HEK293T (cell line): ENCODE data around the gene RBKS.

Experiments
- BHLHE40 ChIP-seq: fragments of 450-650 bp; IDR thresholded peaks from 2 replicates; pipeline ENCODE4 v1.6.1; 2016; ENCODE audit warnings: mild to moderate bottlenecking, moderate library complexity, borderline replicate concordance
- CTBP1 ChIP-seq: fragments of 450-650 bp; IDR thresholded peaks from 2 replicates; pipeline ENCODE4 v1.6.1; 2016; ENCODE audit warnings: borderline replicate concordance
- FOXK2 ChIP-seq: fragments of 450-650 bp; IDR thresholded peaks from 2 replicates; pipeline ENCODE4 v1.6.1; 2016; ENCODE audit warnings: mild to moderate bottlenecking
- FOXM1 ChIP-seq: fragments of 450-650 bp; IDR thresholded peaks from 2 replicates; pipeline ENCODE4 v1.6.1; 2017; ENCODE audit warnings: mild to moderate bottlenecking, borderline replicate concordance
- HDGF ChIP-seq: fragments of 450-650 bp; IDR thresholded peaks from 2 replicates; pipeline ENCODE4 v1.6.1; 2017; ENCODE audit warnings: antibody characterized with exemption, borderline replicate concordance
- LEF1 ChIP-seq: fragments of 450-650 bp; IDR thresholded peaks from 2 replicates; pipeline ENCODE4 v1.6.1; 2017; ENCODE audit warnings: mild to moderate bottlenecking, borderline replicate concordance
- SP1 ChIP-seq: fragments of 450-650 bp; IDR thresholded peaks from 2 replicates; pipeline ENCODE4 v1.6.1; 2017
- SUZ12 ChIP-seq: fragments of 450-650 bp; IDR thresholded peaks from 2 replicates; pipeline ENCODE4 v1.6.1; 2016; ENCODE audit warnings: mild to moderate bottlenecking
- ZNF384 ChIP-seq: fragments of 450-650 bp; IDR thresholded peaks from 2 replicates; pipeline ENCODE4 v1.6.1; 2016

DNA sequence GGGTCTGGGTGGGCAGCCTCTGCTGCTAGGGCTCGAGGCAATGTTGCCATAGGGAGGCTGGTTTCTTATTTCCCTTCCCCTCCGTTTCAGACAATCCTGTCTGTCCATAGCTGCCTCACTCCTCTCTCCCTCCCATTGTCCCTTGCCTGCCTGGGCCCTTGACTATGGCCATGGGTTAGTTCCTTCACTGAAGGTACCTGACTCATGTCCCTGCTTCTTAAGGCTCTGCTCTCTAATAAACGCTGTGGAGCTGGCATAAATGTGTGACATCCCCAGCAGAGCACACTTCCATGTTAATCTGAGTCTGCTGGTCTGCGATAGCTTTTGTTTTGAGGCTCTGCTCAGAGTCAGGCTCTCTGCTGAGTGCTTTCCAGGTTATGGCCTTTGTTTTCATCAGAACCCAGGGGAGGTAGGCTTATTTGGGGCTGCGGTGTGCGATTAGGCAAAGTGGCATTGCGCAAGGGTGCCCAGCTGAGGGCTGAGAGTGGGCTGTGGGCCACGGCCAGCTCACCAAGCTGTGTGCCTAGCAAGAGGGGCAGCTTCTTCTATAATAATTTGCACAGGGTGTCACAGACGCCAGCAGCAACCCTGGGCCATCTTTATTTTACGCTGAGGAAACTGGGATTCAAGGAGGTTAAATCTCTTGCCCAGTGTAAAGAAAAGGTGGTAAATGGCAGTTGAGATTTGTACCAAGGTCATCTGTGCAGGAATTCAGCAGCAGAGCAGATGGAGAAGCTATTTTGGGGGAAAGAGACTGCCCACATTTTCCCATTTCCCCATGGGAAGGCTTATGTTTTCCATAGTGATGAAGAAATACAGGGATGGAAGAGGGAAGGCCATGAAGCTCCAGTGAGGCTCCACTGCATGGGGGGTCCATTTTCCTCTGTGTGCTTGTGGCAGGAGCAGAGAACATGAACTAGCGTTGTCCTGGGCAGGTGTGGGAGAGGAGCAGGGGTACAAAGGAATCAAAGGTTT, 93.1 kb downstream of the RBKS start:
- TF ChIP-seq CTBP1 (no peak), SP1 (no peak), FOXK2 (no peak), ZNF384 (no peak), BHLHE40 (no peak), LEF1 (no peak), SUZ12 (no peak), HDGF (no peak), FOXM1 (no peak)
